Neuron (in vitro differentiated cells): ENCODE results near the gene ERMAP.

Source experiments
- H2AFZ ChIP-seq: one replicate; pipeline ENCODE4 v1.6.1; 2013; ENCODE audit warnings: low read depth, mild to moderate bottlenecking, inconsistent platforms, low read length, moderate library complexity
- H3K27me3 ChIP-seq: one replicate; pipeline ENCODE4 v1.6.1; 2013; ENCODE audit warnings: low read length; ENCODE audit not compliant: insufficient read depth
- H3K36me3 ChIP-seq: one replicate; pipeline ENCODE4 v1.6.1; 2013; ENCODE audit warnings: low read length; ENCODE audit not compliant: insufficient read depth
- H3K4me1 ChIP-seq: one replicate; pipeline ENCODE4 v1.6.1; 2013; ENCODE audit warnings: low read length; ENCODE audit not compliant: insufficient read depth
- H3K4me3 ChIP-seq: 2 replicates; pipeline ENCODE4 v1.5.1; 2013; ENCODE audit warnings: mild to moderate bottlenecking, low read length, moderate library complexity
- H3K9me3 ChIP-seq: one replicate; pipeline ENCODE4 v1.6.1; 2013; ENCODE audit warnings: low read length

The ERMAP gene

DNA sequence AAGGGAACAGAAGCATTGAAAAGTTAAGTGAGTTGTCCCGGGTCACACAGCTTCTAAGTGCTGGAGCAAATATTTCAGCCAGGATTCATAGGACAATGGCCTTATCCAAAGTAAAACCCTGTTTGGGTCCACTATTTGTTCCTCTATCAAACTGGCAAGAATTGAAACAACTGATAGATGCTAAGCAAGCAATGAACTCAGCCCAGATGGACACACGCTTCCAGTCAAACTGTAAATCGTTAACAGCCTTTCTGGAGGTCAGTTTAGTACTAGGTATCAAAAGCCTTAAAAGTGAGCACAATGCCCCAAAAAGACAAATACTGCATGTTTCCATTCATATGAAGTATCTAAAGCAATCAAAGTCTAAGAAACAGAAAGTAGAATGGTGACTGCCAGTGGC, 1.1 kb downstream of the ERMAP start:
- peaks cover 12% of the 10 kb centered on the region for H3K36me3 ChIP-seq
- H3K4me1 ChIP-seq: peaks cover 12% of the 10 kb centered on the region
- H3K4me3 ChIP-seq: peak overlapping the region; percentile 89
- H3K27me3 ChIP-seq: no peaks in the 10 kb centered on the region
- peak overlapping the region; percentile 77 for H2AFZ ChIP-seq
- H3K9me3 ChIP-seq: no peaks in the 10 kb centered on the region

DNA sequence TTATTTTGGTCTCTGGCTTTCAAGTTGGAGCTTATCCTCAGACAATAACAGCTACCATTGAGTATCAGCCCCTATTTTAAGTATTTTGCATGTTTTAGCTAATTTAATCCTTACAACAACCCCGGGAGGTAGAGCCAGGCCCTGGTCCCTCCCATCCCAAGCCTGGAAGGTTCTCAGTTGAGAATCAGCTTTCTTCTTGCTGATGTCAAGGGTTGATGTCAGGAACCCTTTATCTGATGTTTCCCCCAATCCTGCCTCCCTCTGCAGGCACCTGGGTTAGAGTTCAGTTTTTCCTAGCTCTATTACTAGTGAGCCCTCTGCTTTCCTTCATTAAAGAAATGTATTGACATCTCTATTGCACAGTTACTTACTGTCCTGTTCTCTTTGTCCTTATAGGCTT, 3.9 kb downstream of the ERMAP start:
- H2AFZ ChIP-seq: no peak overlapping the region

DNA sequence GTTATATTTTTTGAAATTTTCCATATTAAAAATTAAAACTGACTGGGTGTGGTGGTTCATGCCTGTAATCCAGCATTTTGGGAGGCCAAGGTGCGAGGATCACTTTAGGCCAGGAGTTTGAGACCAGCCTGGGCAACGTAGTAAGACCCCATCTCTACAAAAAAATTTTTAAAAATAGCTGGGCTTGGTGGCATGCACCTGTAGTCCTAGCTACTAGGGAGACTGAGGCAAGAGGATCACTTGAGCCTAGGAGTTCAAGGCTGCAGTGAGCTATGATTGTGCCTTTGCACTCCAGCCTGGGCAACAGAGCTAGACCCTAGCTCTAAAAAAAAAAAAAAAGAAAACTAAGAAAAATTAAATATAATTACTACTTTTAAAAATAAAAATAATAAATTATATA, 4.8 kb downstream of the ERMAP start:
- H3K9me3 ChIP-seq: no peaks in the 10 kb centered on the region
- no peak overlapping the region for H2AFZ ChIP-seq
- no peaks in the 10 kb centered on the region for H3K27me3 ChIP-seq
- H3K36me3 ChIP-seq: no peaks in the 10 kb centered on the region
- no peak overlapping the region for H3K4me3 ChIP-seq
- H3K4me1 ChIP-seq: peaks cover 4% of the 10 kb centered on the region

More for the DNA sequence above, 3.9 kb downstream of the ERMAP start:
- H3K36me3 ChIP-seq: no peaks in the 10 kb centered on the region
- H3K27me3 ChIP-seq: no peaks in the 10 kb centered on the region
- peaks cover 12% of the 10 kb centered on the region for H3K4me1 ChIP-seq
- no peaks in the 10 kb centered on the region for H3K9me3 ChIP-seq
- H3K4me3 ChIP-seq: no peak overlapping the region

DNA sequence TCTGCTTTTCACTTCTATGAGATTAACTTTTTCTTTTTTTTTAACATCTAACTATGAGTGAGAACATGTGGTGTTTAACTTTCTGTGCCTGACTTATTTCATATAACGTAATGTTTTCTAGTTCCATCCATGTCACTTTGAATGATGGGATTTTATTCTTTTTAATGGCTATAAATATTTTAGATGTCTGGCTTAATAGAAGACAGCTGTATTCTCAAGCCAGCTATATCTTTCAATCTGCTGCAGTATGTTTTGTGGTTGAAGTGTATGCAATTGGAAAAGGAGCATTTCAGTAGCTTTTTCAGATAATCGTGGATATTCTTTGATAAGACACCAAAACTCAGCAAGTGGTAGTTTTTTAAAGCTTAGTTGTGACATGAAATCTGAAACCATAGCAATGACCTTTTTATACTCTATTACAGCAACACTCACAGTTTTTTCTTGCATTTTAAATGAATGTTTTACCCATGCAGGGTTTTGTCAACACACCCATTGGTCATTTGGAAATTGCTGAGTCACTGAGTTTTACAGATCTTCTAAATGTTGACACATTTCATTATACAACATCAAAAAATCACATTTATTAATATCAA, 6.0 kb downstream of the ERMAP start:
- Histone ChIP-seq H2AFZ (no peak overlapping the region), H3K36me3 (no peaks in the 10 kb centered on the region), H3K4me1 (peaks cover 4% of the 10 kb centered on the region), H3K9me3 (no peaks in the 10 kb centered on the region), H3K27me3 (no peaks in the 10 kb centered on the region), H3K4me3 (no peak overlapping the region)

DNA sequence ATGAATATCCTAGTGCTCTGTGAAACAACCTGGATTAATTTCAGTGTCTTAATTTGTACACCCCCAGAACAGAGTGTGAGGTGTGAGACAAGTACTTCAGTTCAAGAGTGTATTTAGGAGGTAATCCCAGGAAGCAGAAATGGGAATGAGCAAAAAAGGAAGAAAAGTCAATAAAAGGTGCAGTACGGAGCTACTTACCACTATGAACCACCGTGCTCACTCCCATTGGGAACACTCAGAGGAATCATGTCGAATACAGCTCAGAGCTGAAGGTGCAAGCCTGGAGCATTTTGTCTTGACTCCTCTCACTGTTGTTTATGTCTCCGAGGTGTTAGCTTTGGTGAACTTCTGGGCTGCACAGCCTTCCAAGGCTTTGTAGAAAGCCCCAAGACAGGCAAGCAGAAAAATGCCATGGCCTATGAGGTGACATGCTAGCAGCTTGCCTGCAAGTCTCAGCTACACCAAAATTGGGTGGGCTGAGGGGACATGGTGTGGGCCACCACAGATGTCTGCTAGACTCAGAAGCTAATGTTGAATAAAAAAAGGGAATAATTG, 7.6 kb downstream of the ERMAP start:
- Histone ChIP-seq H3K36me3 (no peaks in the 10 kb centered on the region), H3K27me3 (no peaks in the 10 kb centered on the region)

DNA sequence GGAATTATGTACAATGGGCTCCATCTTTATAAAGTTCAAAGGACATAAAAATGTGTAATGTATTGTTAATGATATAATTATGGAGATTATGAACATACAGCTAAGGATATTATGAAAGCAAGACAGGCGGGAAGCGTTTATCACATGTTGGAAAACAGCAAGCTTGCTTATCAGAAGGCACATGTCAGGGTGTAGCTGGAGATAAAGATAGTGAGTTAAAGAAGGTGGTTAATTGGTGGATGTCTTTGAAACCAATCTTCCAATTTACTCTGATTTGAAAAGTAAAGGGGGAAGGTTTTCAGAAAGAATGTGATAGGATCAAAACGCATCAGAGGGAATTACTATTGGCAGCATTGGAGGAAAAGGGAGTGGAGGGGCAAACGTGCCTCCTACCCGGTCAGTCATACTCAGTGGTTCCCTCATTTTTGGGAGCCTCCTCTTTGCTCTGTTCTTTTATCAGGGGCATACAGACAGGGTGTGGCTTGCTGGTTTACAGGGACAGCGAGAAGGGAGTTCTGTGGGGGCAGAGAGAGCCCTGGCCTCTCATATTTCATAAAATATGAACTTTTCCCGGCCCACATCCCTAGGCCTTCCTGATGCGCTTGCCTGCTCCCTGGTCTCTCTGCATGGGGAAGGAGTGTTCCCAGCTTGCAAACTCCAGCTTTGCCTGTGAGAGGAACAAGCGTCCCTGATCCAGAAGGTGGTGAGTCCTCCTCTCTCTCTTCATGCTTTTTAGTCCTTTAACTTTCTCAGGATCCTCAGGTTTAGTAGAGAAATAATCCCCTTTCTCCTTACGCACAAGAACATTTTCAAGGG, 8.3 kb downstream of the ERMAP start:
- Histone ChIP-seq H2AFZ (no peak overlapping the region), H3K4me3 (no peak overlapping the region), H3K27me3 (no peaks in the 10 kb centered on the region), H3K36me3 (no peaks in the 10 kb centered on the region), H3K4me1 (peaks cover 8% of the 10 kb centered on the region), H3K9me3 (no peaks in the 10 kb centered on the region)

More for the DNA sequence above, 7.6 kb downstream of the ERMAP start:
- Histone ChIP-seq H3K9me3 (no peaks in the 10 kb centered on the region), H3K4me3 (no peak overlapping the region), H2AFZ (no peak overlapping the region), H3K4me1 (peaks cover 8% of the 10 kb centered on the region)

DNA sequence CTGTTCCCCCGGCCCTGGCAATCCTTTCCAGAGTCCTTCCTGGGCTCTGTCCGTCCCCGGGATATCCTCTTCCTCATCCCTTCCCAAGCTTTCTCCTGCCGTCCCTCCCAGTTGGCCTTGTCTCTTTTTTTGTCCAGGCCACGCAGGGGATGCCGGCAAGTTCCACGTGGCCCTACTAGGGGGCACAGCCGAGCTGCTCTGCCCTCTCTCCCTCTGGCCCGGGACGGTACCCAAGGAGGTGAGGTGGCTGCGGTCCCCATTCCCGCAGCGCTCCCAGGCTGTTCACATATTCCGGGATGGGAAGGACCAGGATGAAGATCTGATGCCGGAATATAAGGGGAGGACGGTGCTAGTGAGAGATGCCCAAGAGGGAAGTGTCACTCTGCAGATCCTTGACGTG, 13.7 kb downstream of the ERMAP start:
- no peaks in the 10 kb centered on the region for H3K27me3 ChIP-seq
- H3K9me3 ChIP-seq: no peaks in the 10 kb centered on the region
- peaks cover 4% of the 10 kb centered on the region for H3K4me1 ChIP-seq

DNA sequence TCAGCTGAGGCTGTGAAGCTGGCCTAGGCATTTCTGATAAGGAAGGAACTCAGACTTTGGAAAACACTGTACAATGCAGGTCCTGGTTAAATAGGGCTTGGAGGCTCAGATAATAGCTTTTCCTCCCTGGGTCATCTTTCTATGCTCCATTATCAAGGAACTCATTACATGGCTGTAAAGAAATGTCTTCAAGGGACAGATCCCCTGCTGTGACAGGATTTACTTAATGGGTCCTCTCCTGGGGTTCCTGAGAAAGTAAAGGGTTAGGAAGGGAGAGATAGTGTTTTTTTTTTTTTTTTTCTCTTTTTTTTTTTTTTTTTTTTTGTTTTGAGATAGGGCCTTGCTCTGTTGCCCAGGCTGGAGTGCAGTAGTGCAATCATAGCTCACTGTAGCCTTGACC, 14.4 kb downstream of the ERMAP start:
- no peaks in the 10 kb centered on the region for H3K36me3 ChIP-seq
- H2AFZ ChIP-seq: no peak overlapping the region
- no peaks in the 10 kb centered on the region for H3K27me3 ChIP-seq
- H3K4me1 ChIP-seq: peaks cover 4% of the 10 kb centered on the region
- no peak overlapping the region for H3K4me3 ChIP-seq
- H3K9me3 ChIP-seq: no peaks in the 10 kb centered on the region

More for the DNA sequence above, 13.7 kb downstream of the ERMAP start:
- H2AFZ ChIP-seq: no peak overlapping the region
- H3K4me3 ChIP-seq: no peak overlapping the region
- H3K36me3 ChIP-seq: no peaks in the 10 kb centered on the region

DNA sequence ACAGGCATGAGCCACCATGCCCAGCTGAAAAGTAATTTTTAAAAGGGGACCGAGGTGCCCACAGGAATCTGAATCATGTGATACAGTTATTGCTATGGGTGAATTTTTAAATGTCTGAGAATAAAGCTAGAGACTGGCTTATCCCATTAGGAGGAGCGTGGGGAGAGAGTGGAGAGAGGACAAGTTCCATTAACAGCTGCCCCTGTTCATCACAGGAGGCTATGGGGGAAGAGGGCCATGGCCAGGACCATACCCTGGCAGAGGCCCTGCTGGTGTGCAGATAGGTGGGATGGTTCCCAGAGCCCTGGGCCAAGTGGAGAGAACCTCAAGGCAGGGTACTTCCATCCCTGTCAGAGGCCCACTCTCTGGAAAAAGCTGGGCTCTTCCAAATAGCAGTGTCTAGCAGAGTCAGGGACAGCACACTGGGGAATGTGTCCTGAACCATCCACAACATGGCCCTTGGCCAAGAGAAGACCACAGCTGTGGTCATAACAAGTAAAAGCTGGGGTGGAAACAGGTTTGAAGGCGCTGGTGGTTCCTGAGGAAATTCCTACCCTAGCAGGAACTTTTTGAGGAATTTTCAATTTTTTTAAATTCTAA, 15.8 kb downstream of the ERMAP start:
- peaks cover 4% of the 10 kb centered on the region for H3K4me1 ChIP-seq
- H3K27me3 ChIP-seq: no peaks in the 10 kb centered on the region
- H3K9me3 ChIP-seq: no peaks in the 10 kb centered on the region
- no peak overlapping the region for H2AFZ ChIP-seq
- H3K36me3 ChIP-seq: no peaks in the 10 kb centered on the region
- no peak overlapping the region for H3K4me3 ChIP-seq

DNA sequence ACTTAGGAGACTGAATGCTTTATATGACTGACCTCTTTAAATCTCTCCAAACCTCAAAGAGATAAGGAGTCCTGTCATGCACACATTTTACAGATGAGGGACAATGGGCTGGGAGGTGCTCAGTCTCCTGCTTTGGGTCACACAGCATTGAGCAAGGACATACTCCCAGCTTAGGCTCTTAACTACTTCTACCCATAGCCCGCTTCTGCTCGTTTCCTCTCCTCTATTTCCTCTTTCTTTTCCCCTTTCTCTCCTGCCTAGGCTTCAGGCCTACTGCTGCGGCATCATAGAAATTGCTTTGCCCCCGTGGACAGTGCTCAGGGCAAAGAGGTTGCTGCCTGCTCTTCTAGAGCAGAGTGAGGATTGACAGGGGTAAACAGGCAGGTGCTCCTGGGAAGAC, 17.1 kb downstream of the ERMAP start:
- Histone ChIP-seq H2AFZ (no peak overlapping the region), H3K36me3 (no peaks in the 10 kb centered on the region), H3K4me3 (no peak overlapping the region), H3K27me3 (no peaks in the 10 kb centered on the region), H3K4me1 (peaks cover 4% of the 10 kb centered on the region), H3K9me3 (no peaks in the 10 kb centered on the region)

DNA sequence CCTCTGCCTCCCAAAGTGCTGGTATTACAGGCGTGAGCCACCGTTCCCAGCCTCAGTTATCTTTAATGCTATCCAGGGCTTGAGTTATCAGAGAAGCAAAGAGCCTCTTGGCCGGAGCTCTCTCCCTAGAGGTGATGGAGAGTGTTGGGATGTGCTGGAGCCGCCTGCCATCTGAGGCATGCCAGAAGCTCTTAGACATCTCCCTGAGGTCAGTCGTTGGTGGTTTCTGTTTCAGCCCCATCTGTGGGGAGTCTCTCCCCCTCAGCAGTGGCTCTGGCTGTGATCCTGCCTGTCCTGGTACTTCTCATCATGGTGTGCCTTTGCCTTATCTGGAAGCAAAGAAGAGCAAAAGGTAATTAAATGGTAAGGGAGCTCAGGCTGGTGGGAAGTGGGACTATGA, 17.9 kb downstream of the ERMAP start:
- no peak overlapping the region for H3K4me3 ChIP-seq
- no peaks in the 10 kb centered on the region for H3K4me1 ChIP-seq
- no peak overlapping the region for H2AFZ ChIP-seq
- H3K27me3 ChIP-seq: no peaks in the 10 kb centered on the region
- no peaks in the 10 kb centered on the region for H3K9me3 ChIP-seq
- no peaks in the 10 kb centered on the region for H3K36me3 ChIP-seq

DNA sequence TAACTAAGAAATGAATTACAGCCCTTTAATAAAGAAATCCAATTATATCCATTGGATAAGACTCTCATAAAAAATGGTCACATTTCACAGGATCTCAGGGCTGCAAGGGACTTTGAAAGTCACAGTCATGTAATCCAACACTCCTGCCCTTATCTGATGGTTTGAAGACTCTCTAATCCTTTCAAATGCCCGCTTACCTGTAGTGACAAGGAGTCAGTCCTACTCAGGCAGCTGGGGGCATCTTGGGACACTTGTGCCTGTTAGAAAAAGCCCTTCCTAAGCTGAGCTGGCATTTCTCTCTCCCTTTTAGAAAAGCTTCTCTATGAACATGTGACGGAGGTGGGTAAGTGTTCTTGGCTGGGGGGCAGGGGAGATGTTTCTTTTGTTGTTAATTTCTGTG, 18.5 kb downstream of the ERMAP start:
- no peaks in the 10 kb centered on the region for H3K36me3 ChIP-seq

DNA sequence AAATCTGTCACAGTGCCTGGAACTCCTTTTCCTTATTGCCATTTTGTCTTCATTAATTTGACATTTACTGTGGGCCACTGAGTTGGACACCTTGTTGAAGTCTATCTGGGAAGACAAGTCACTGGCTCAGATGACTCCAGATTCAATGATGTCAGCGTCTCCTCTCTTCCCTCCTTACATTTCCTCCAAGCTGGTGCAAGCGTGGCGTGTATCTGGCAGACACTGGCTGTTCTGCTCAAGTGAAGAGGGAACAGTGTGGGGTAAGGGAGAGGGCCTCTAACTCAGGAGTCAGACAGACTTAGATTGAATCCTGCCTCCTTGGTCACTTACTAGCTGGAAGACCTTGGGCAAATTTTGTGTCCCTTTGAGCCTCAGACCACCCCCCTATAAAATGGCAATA, 20.8 kb downstream of the ERMAP start:
- H3K36me3 ChIP-seq: no peaks in the 10 kb centered on the region
- H3K4me1 ChIP-seq: no peaks in the 10 kb centered on the region
- no peak overlapping the region for H3K4me3 ChIP-seq
- H2AFZ ChIP-seq: no peak overlapping the region
- H3K9me3 ChIP-seq: no peaks in the 10 kb centered on the region
- no peaks in the 10 kb centered on the region for H3K27me3 ChIP-seq

More for the DNA sequence above, 18.5 kb downstream of the ERMAP start:
- Histone ChIP-seq H3K27me3 (no peaks in the 10 kb centered on the region), H3K4me1 (no peaks in the 10 kb centered on the region), H3K4me3 (no peak overlapping the region), H2AFZ (no peak overlapping the region), H3K9me3 (no peaks in the 10 kb centered on the region)
